Stimulated activated CD4-positive, alpha-beta T cell treated with anti-CD3 and anti-CD28 coated beads, Interleukin-12 subunit alpha, Interleukin-12 subunit beta, amount 100 ng/mL, for 24 hours (primary cell): Measurements from ENCODE around the gene LMO7.

Source experiments
- DNase-seq, 2 experiments: peaks; one replicate each; pipeline ENCODE4 v3.0.0-alpha.2; 2020; ENCODE audit warnings: low read depth in 2 of 2

The LMO7 gene

GRCh38 chr13:75843074-75843473, 206.9 kb downstream of the LMO7 start:
- DNase-seq = no peak

- DNase-seq = no peak
Measured at GRCh38 chr13:75843991-75844390, 207.9 kb downstream of the LMO7 start.

- DNase-seq = no peak
Measured at GRCh38 chr13:75847588-75847987, 211.5 kb downstream of the LMO7 start.

- DNase-seq = no peak
Measured at GRCh38 chr13:75850916-75851315, 214.8 kb downstream of the LMO7 start.

- DNase-seq = no peak
Measured at GRCh38 chr13:75855216-75855615, 219.1 kb downstream of the LMO7 start.

- DNase-seq = no peak
Measured at GRCh38 chr13:75855847-75856246, 219.7 kb downstream of the LMO7 start.

- no peak for DNase-seq
Measured at GRCh38 chr13:75857291-75857690, 221.2 kb downstream of the LMO7 start.

GRCh38 chr13:75860935-75861334, 224.8 kb downstream of the LMO7 start:
- no peak for DNase-seq

GRCh38 chr13:75861786-75862185, 225.7 kb downstream of the LMO7 start:
- no peak for DNase-seq

GRCh38 chr13:75864718-75865117, 228.6 kb downstream of the LMO7 start:
- DNase-seq = no peak

- DNase-seq = no peak
Measured at GRCh38 chr13:75867379-75868117, 231.4 kb downstream of the LMO7 start.

- DNase-seq = no peak
Measured at GRCh38 chr13:75869981-75870380, 233.9 kb downstream of the LMO7 start.

- peak in 1 of 2 experiments; percentile 2 for DNase-seq
Measured at GRCh38 chr13:75870397-75870903, 234.3 kb downstream of the LMO7 start.

GRCh38 chr13:75871059-75871458, 234.9 kb downstream of the LMO7 start:
- DNase-seq = no peak

- DNase-seq = no peak
Measured at GRCh38 chr13:75872980-75873379, 236.8 kb downstream of the LMO7 start.

- no peak for DNase-seq
Measured at GRCh38 chr13:75873494-75873893, 237.4 kb downstream of the LMO7 start.

- DNase-seq = no peak
Measured at GRCh38 chr13:75875450-75875849, 239.3 kb downstream of the LMO7 start.

- DNase-seq = peak; percentile 7 to 34
Measured at GRCh38 chr13:75876142-75877050, 240.3 kb downstream of the LMO7 start.

GRCh38 chr13:75877071-75877470, 240.9 kb downstream of the LMO7 start:
- no peak for DNase-seq

- no peak for DNase-seq
Measured at GRCh38 chr13:75879656-75880055, 243.5 kb downstream of the LMO7 start.

GRCh38 chr13:75881109-75881775, 245.1 kb downstream of the LMO7 start:
- no peak for DNase-seq

- no peak for DNase-seq
Measured at GRCh38 chr13:75882261-75882660, 246.1 kb downstream of the LMO7 start.
